Large intestine (tissue), 3 donors: Measurements from ENCODE around the gene TCF7L1. TPM values are rescaled to one million over a fixed set of nuclear protein-coding genes. Genes with fewer than 3 reads are reported as not detected.
A peak's percentile ranks its signal among the peaks of the same experiment; 100 is the strongest.
"Not testable (repeated sequence)": the region's sequence is repeated elsewhere in the genome, so short reads cannot be mapped to it uniquely, and the experiment has no call there.

Experiments used
- DNase-seq, 2 donors: peaks; one replicate each; pipeline versions ENCODE4 v3.0.0 to v3.0.0-alpha.2; 2013
- H3K27ac ChIP-seq: one replicate; pipeline ENCODE4 v1.5.1; 2013; ENCODE audit warnings: low read length
- H3K27me3 ChIP-seq: 2 replicates; pipeline ENCODE4 v1.6.1; 2013; ENCODE audit warnings: low read length; ENCODE audit not compliant: control insufficient read depth, insufficient read depth
- H3K36me3 ChIP-seq: 2 replicates; pipeline ENCODE4 v1.6.1; 2013; ENCODE audit warnings: low read length; ENCODE audit not compliant: control insufficient read depth, insufficient read depth
- H3K4me1 ChIP-seq: one replicate; pipeline ENCODE4 v1.6.1; 2013; ENCODE audit warnings: low read length; ENCODE audit not compliant: control insufficient read depth, insufficient read depth
- H3K4me3 ChIP-seq: one replicate; pipeline ENCODE4 v1.5.1; 2013; ENCODE audit warnings: low read length
- H3K9me3 ChIP-seq: one replicate; pipeline ENCODE4 v1.6.1; 2013; ENCODE audit warnings: mild to moderate bottlenecking, low read depth, low read length, moderate library complexity; ENCODE audit not compliant: control insufficient read depth
- WGBS: methylation state at CpG from one replicate; pipeline ENCODE4 v1.1.5; 2013; ENCODE audit warnings: low lambda C conversion rate; ENCODE audit not compliant: insufficient coverage; 5-methylcytosine and 5-hydroxymethylcytosine counted together
- polyA plus RNA-seq: library from polyadenylated mRNA; unstranded; fragments of 120-200 nt; gene quantifications from one replicate; pipeline ENCODE4 v1.2.1, GENCODE V29; 2013

The TCF7L1 gene
- polyA plus RNA-seq, 1 donor = 23.1 TPM

DNA sequence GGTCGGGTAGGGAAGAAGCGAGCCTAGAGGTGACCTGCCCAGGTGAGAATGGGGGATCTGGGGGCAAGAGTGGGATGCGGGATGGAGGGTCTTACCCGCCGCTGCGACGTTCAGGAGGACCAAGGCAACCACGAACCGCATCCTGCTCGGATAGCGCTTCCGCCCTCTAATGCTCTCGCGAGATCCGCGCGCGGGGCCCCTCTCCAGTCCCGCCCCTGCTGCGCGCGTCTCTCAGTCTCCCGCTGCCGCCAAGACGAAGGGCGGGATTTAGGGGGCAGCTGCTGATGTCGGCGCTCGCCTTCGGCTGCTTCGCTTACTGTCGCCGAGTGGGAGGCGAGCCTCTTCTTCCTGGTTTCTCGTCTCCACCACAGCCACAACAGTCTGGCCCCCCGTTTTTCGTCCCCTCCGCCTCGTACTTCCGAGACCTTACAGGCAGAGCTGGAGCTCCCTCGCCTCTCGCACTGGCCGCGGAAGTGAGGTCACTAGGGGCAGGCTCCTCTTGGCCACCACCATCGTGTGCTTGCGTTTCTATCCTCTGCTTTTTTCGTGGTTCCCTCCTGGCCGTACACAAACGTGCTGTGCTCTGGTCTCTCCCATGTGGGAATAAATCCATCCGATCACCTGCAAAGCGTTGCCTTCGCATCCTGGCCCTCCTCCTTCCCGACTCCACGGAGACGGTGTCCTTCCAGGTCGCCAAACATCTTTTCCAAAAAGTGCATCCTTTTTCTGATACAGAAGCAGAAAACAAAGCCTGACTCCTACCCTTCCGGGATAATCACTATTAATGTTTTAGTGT lies 194.8 kb downstream of the TCF7L1 start, which contains the start of gene TGOLN2:
TSS of gene TGOLN2 (minus strand) at position 168 of the 796 bp plus-strand sequence. CDS start at position 141, 27 bp downstream.
- no peaks in the 10 kb centered on the region for H3K9me3 ChIP-seq
- no peaks in the 10 kb centered on the region for H3K27me3 ChIP-seq
- peak within 1 kb of the TSS; percentile 97 for H3K27ac ChIP-seq
- H3K4me1 ChIP-seq = peaks cover 28% of the 10 kb centered on the region
- WGBS = 4% methylated on average over 5 of the region's 57 CpGs
- peak; percentile 90 to 95 for DNase-seq
- H3K4me3 ChIP-seq = peak within 1 kb of the TSS; percentile 82
- peaks cover 18% of the 10 kb centered on the region for H3K36me3 ChIP-seq

- H3K4me1 ChIP-seq = peaks cover 19% of the 10 kb centered on the region
- no peaks in the 10 kb centered on the region for H3K27me3 ChIP-seq
- DNase-seq = no peak
- H3K4me3 ChIP-seq = no peak overlapping the region
- H3K36me3 ChIP-seq = peaks cover 8% of the 10 kb centered on the region
- no peak overlapping the region for H3K27ac ChIP-seq
- peaks cover under 1% of the 10 kb centered on the region for H3K9me3 ChIP-seq
These were observed 196.0 kb downstream of the TCF7L1 start for GRCh38 chr2:85329181-85329651.

GRCh38 chr2:85329701-85330100 lies 196.5 kb downstream of the TCF7L1 start:
- no CpG with 5 or more reads among the region's 3 CpGs for WGBS
- peaks cover 14% of the 10 kb centered on the region for H3K4me1 ChIP-seq
- DNase-seq, H3K36me3 ChIP-seq, H3K27me3 ChIP-seq, H3K9me3 ChIP-seq, H3K4me3 ChIP-seq, H3K27ac ChIP-seq: not testable (repeated sequence)

DNA sequence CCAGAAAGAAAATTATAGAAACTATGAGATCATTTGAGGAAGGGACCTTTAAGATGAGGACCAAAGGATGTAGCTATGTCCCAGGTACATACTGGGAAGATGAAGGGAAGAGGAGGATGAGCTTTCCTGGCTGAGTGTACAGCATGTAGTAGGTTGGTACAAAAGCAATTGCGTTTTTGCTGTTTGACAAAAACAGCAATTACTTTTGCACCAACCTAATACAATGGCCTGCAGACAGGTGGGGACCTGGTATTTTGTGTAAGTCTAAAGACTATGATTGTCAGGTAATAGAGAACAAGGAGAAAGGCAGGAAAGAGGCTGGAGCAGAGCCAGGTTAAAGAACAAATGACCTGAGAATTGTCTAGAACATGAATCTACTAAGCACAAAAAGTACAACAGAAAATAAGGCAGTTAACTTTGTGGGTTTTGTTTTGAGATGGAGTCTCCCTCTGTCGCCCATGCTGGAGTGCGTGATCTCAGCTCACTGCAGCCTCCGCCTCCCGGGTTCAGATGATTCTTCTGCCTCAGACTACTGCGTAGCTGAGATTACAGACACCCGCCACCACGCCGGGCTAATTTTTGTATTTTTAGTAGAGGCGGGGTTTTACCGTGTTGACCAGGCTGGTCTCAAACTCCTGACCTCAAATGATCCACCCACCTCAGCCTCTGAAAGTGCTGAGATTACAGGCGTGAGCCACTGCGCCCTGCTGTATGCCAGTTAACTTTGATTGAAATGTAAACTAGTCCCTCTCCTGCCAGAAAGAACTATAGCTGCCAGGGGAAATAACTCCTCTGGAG lies 197.8 kb downstream of the TCF7L1 start:
- WGBS = 83% methylated on average over 1 of the region's 13 CpGs
- no peak for DNase-seq
- peaks cover 9% of the 10 kb centered on the region for H3K4me1 ChIP-seq
- H3K27me3 ChIP-seq = no peaks in the 10 kb centered on the region
- no peak overlapping the region for H3K4me3 ChIP-seq
- H3K9me3 ChIP-seq = peaks cover 4% of the 10 kb centered on the region
- no peak overlapping the region for H3K27ac ChIP-seq
- peaks cover 4% of the 10 kb centered on the region for H3K36me3 ChIP-seq

DNA sequence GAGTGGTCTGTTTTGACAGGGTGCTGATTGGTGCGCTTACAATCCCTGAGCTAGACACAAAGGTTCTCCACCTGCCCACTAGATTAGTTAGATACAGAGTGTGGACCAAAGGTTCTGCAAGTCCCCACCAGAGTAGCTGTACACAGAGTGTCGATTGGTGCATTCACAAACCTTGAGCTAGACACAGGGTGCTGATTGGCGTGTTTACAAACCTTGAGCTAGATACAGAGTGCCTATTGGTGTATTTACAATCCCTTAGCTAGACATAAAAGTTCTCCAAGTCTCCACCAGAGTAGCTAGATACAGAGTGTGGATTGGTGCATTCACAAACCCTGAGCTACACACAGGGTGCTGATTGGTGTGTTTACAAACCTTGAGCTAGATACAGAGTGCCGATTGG lies 200.7 kb downstream of the TCF7L1 start:
- not testable (repeated sequence) for H3K27me3 ChIP-seq, H3K4me1 ChIP-seq, H3K36me3 ChIP-seq, H3K27ac ChIP-seq, H3K4me3 ChIP-seq, DNase-seq, H3K9me3 ChIP-seq
- WGBS = no CpG with 5 or more reads among the region's 4 CpGs

GRCh38 chr2:85334928-85335327 lies 201.7 kb downstream of the TCF7L1 start:
- H3K27ac ChIP-seq = peak overlapping the region; percentile 24
- H3K36me3 ChIP-seq = no peaks in the 10 kb centered on the region
- H3K4me1 ChIP-seq = peaks cover 2% of the 10 kb centered on the region
- H3K4me3 ChIP-seq = no peak overlapping the region
- H3K9me3 ChIP-seq = peaks cover 4% of the 10 kb centered on the region
- DNase-seq = peak in 1 of 2 donors; percentile 76
- 20% methylated on average over 2 of the region's 2 CpGs for WGBS
- no peaks in the 10 kb centered on the region for H3K27me3 ChIP-seq

GRCh38 chr2:85340034-85340892 lies 207.1 kb downstream of the TCF7L1 start:
- Histone ChIP-seq H3K4me3 (no peak overlapping the region), H3K27me3 (no peaks in the 10 kb centered on the region), H3K9me3 (no peaks in the 10 kb centered on the region), H3K4me1 (peaks cover 2% of the 10 kb centered on the region), H3K27ac (no peak overlapping the region), H3K36me3 (peaks cover 25% of the 10 kb centered on the region)
- no peak for DNase-seq
- WGBS = 45% methylated on average over 2 of the region's 13 CpGs

DNA sequence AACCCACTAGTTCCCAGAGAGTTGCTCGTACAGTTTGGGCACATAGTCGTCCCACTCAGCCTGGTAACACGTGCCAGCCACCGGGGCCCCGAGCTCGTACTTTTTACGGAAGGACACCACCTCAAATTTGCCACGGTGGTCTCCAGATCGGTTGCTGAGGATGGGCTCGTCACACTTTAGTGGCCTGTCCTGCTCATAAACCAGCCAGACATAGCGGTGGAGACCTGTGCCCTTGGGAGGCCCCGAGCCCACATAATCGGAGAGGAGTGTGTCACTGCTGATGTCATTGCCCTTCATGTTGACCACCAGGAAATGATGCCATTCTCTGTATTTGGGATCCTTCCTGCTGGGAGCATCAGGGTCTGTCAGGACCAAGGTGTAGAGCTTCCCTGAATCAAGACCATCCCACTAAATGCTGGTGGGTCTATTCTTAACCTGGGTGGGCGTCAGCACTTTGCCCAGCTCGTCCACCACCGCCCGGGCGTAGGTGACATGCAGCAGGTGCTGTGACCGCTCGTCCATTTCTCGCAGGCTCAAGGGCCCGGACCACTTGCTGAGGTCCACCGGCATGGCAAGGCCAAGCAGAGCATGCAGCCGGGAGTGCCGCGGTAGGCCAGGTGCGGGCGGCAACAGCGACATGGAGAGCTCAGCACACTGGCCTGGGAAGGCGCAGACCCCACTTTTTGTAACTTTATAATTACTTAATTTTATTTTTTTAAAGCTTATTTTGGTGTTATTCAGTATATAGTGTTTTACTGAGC lies 208.3 kb downstream of the TCF7L1 start:
- Histone ChIP-seq H3K36me3 (peaks cover 36% of the 10 kb centered on the region), H3K4me3 (no peak overlapping the region), H3K9me3 (no peaks in the 10 kb centered on the region), H3K27ac (no peak overlapping the region), H3K27me3 (no peaks in the 10 kb centered on the region), H3K4me1 (no peaks in the 10 kb centered on the region)
- WGBS = 100% methylated on average over 1 of the region's 30 CpGs
- DNase-seq = no peak

- Histone ChIP-seq H3K27me3 (no peaks in the 10 kb centered on the region), H3K27ac (no peak overlapping the region), H3K9me3 (no peaks in the 10 kb centered on the region), H3K4me1 (no peaks in the 10 kb centered on the region), H3K36me3 (peaks cover 41% of the 10 kb centered on the region), H3K4me3 (no peak overlapping the region)
- 90% methylated on average over 2 of the region's 3 CpGs for WGBS
- no peak for DNase-seq
These were observed 209.0 kb downstream of the TCF7L1 start for GRCh38 chr2:85342156-85342555.
